K562 (cell line): Measurements from ENCODE around the gene OR5K1. TPM values are rescaled to one million over a fixed set of nuclear protein-coding genes. Genes with fewer than 3 reads are reported as not detected.

Experiments used
- ATAC-seq: fragments of 200-7000 bp; cut with Tn5 transposase; 3 replicates; pipeline ENCODE4 v1.9.1; 2020; ENCODE audit warnings: moderate library complexity
- BruUV-seq: library from RNA; stranded (reverse); fragments of 400-500 nt; replicated peaks from 2 replicates; lab custom pipeline; 2021; lab: Mats Ljungman, UMichigan
- CTCF ChIA-PET: fragments of 300-600 bp; formaldehyde crosslinking; extraction: SDS; loops from one replicate; lab custom pipeline; 2021; ENCODE audit warnings: low intra/inter-chr PET ratio; lab: Yijun Ruan, JAX
- POLR2A ChIA-PET: fragments of 300-600, 350-650 bp; sonication (Branson Sonifier 250); formaldehyde crosslinking; extraction: SDS; loops from one replicate; lab custom pipeline; 2021; ENCODE audit warnings: antibody characterized with exemption, inconsistent platforms; lab: Yijun Ruan, JAX
- DNase-seq, 4 experiments: peaks; one replicate each; pipeline versions ENCODE4 v3.0.0 to v3.0.0-alpha.2; 2011 to 2018; ENCODE audit warnings: low spot score in 3 of 4, mixed read lengths in 3 of 4; ENCODE audit errors: extremely low read depth in 1 of 4
- FAIRE-seq: peaks from 2 replicates; lab custom pipeline; 2011; peaks lifted over from hg19 to GRCh38; lab: Jason Lieb, UNC
- H2AFZ ChIP-seq: 2 replicates; pipeline ENCODE4 v1.6.0; 2011; ENCODE audit warnings: low read depth, low read length, control low read depth, inconsistent platforms
- H3K27ac ChIP-seq: fragments of 200-600 bp; 3 replicates; pipeline ENCODE4 v1.8.0; 2011; ENCODE audit warnings: low read depth, mild to moderate bottlenecking, control low read depth, inconsistent platforms, low read length, moderate library complexity, mixed read lengths; ENCODE audit errors: extremely low read depth
- H3K27me3 ChIP-seq, 2 experiments: fragments of 300-600 bp in 1 of 2; 2 replicates in 1 of 2; 3 replicates in 1 of 2; pipeline versions ENCODE4 v1.6.0 to v1.8.0; 2011; ENCODE audit warnings: inconsistent platforms in 2 of 2, low read length in 2 of 2, mild to moderate bottlenecking in 1 of 2, mixed read lengths in 1 of 2, moderate library complexity in 1 of 2; ENCODE audit not compliant: control insufficient read depth in 2 of 2, insufficient read depth in 2 of 2
- H3K36me3 ChIP-seq: fragments of 300-600 bp; 3 replicates; pipeline ENCODE4 v1.8.0; 2011; ENCODE audit warnings: mild to moderate bottlenecking, low read length, inconsistent platforms; ENCODE audit not compliant: control insufficient read depth, insufficient read depth
- H3K4me1 ChIP-seq, 2 experiments: fragments of 200-600 bp in 1 of 2; replicated peaks in 1 of 2; 2 replicates in 1 of 2; 3 replicates in 1 of 2; pipeline versions ENCODE4 v1.5.1 to v1.8.0; 2011; ENCODE audit warnings: inconsistent platforms in 2 of 2, low read length in 2 of 2, mild to moderate bottlenecking in 1 of 2, mixed read lengths in 1 of 2, moderate library complexity in 1 of 2; ENCODE audit not compliant: control insufficient read depth in 2 of 2, insufficient read depth in 2 of 2
- H3K4me2 ChIP-seq: 2 replicates; pipeline ENCODE4 v1.6.1; 2011; ENCODE audit warnings: low read length, control low read depth, inconsistent platforms, mixed read lengths; ENCODE audit not compliant: insufficient read depth
- H3K4me3 ChIP-seq: fragments of 200-600 bp; sonication (generic), shearing (Covaris generic); 2 replicates; pipeline ENCODE4 v1.5.1; 2016; ENCODE audit warnings: control low read depth, inconsistent platforms
- H3K79me2 ChIP-seq: fragments of 200-600 bp; 3 replicates; pipeline ENCODE4 v1.8.0; 2011; ENCODE audit warnings: low read length, inconsistent platforms; ENCODE audit not compliant: control insufficient read depth, insufficient read depth
- H3K9ac ChIP-seq, 2 experiments: 2 replicates each; pipeline versions ENCODE4 v1.6.0 to v1.6.1; 2011; ENCODE audit warnings: low read depth in 2 of 2, low read length in 2 of 2, control low read depth in 1 of 2, inconsistent platforms in 1 of 2, mild to moderate bottlenecking in 1 of 2, mixed read lengths in 1 of 2; ENCODE audit not compliant: insufficient read depth in 1 of 2
- H3K9me1 ChIP-seq: one replicate; pipeline ENCODE4 v1.6.0; 2011; ENCODE audit warnings: inconsistent platforms, mild to moderate bottlenecking, low read length, moderate library complexity; ENCODE audit not compliant: control insufficient read depth, insufficient read depth
- H3K9me3 ChIP-seq: replicated peaks from 2 replicates; pipeline ENCODE4 v1.5.1; 2011; ENCODE audit warnings: low read depth, low read length, inconsistent platforms; ENCODE audit not compliant: control insufficient read depth, insufficient read depth
- H4K20me1 ChIP-seq: replicated peaks from 2 replicates; pipeline ENCODE4 v1.6.1; 2011; ENCODE audit warnings: low read length, inconsistent platforms, mixed read lengths; ENCODE audit not compliant: control insufficient read depth, insufficient read depth
- ARNT ChIP-seq, 2 experiments: fragments of 450-650 bp; IDR thresholded peaks; 2 replicates each; pipeline ENCODE4 v1.6.1; 2016; ENCODE audit warnings: mild to moderate bottlenecking in 1 of 2
- BRD9 ChIP-seq: fragments of 450-650 bp; IDR thresholded peaks from 2 replicates; pipeline ENCODE4 v1.6.1; 2018; ENCODE audit warnings: low read depth; ENCODE audit not compliant: partially characterized antibody
- CBX5 ChIP-seq: IDR thresholded peaks from 2 replicates; pipeline ENCODE4 v1.6.1; 2014; ENCODE audit warnings: low read depth, borderline replicate concordance
- PREB ChIP-seq: sonication (generic); formaldehyde crosslinking; IDR thresholded peaks from 2 replicates; pipeline ENCODE4 v1.8.1; 2023; ENCODE audit warnings: mild to moderate bottlenecking, missing genetic modification reagents
- TGIF2 ChIP-seq: sonication (generic); formaldehyde crosslinking; IDR thresholded peaks from 2 replicates; pipeline ENCODE4 v1.8.1; 2022; ENCODE audit warnings: mild to moderate bottlenecking, missing genetic modification reagents, moderate library complexity
- ZNF668 ChIP-seq: fragments of 250-450 bp; sonication (Bioruptor Pico); IDR thresholded peaks from 2 replicates; pipeline ENCODE4 v1.8.0; 2022; ENCODE audit warnings: mild to moderate bottlenecking, inconsistent platforms
- ZNF699 ChIP-seq: fragments of 250-450 bp; sonication (Bioruptor Pico); IDR thresholded peaks from 2 replicates; pipeline ENCODE4 v1.8.0; 2021; ENCODE audit warnings: mild to moderate bottlenecking, moderate library complexity; ENCODE audit not compliant: insufficient replicate concordance
- in situ Hi-C: fragments of 300-500 bp; cut with MboI; formaldehyde crosslinking; loops from 4 replicates; pipeline ENCODE4 v1.15.0; 2018; ENCODE audit warnings: inconsistent platforms, mixed read lengths
- intact Hi-C: fragments of 100-400 bp; cut with micrococcal nuclease; formaldehyde crosslinking; loops from 2 replicates; pipeline ENCODE4 v1.14.2; 2022
- polyA plus RNA-seq, 8 experiments: library from polyadenylated mRNA; depleted of rRNA in 4 of 8; stranded (reverse) in 5 of 8; unstranded in 3 of 8; fragments of >200 nt; fragmentation: Nextera tagmentation in 2 of 8; fragmentation: Illumina TruSeq in 1 of 8; extraction: Ambion mirVana in 2 of 8; extraction: Trizol in 1 of 8; gene quantifications; 2 replicates each; pipeline versions ENCODE4 v1.2.1 to v1.2.3, GENCODE V29; 2011 to 2014; ENCODE audit warnings: inconsistent platforms in 1 of 8, missing spikeins in 1 of 8
- total RNA-seq, 7 experiments: library from RNA; depleted of rRNA in 6 of 7; stranded (reverse); fragments of >200 nt in 6 of 7; fragmentation: Illumina TruSeq in 2 of 7; extraction: Trizol in 2 of 7; gene quantifications; 2 replicates each; pipeline versions ENCODE4 v1.2.1 to v1.2.3, GENCODE V29; 2011 to 2021; ENCODE audit warnings: low replicate concordance in 1 of 7

The OR5K1 gene
- total and polyA plus RNA-seq, 9 of the 15 experiments (the other 6 are each of a cell fraction or from before 2014, with no cell fraction given): not detected

GRCh38 chr3:98434412-98434811 lies 28.6 kb upstream of the OR5K1 start (continued):
- TF ChIP-seq PREB (CRISPR knock-in tag) (no peak), CBX5 (no peak), BRD9 (no peak), ZNF668 (CRISPR knock-in tag) (no peak), ZNF699 (CRISPR knock-in tag) (no peak)

GRCh38 chr3:98440283-98440682 lies 22.7 kb upstream of the OR5K1 start:
- no peak overlapping the region for H3K4me3 ChIP-seq
- in situ Hi-C loops: no loop called here
- no peaks in the 10 kb centered on the region for H3K9me3 ChIP-seq
- H2AFZ ChIP-seq: no peak overlapping the region
- CTCF ChIA-PET: no interaction called here
- H3K9me1 ChIP-seq: no peaks in the 10 kb centered on the region
- no TSS peak for BruUV-seq
- H3K4me1 ChIP-seq: no peaks in the 10 kb centered on the region
- DNase-seq (no peak), ATAC-seq (no peak), FAIRE-seq (no peak)
- H3K36me3 ChIP-seq: no peaks in the 10 kb centered on the region
- TF ChIP-seq TGIF2 (CRISPR knock-in tag) (no peak), ARNT (IDR thresholded peaks at IDR 0.05) (no peak)
- no peak overlapping the region for H3K27ac ChIP-seq
- POLR2A ChIA-PET: no interaction called here
- no peaks in the 10 kb centered on the region for H3K79me2 ChIP-seq
- H4K20me1 ChIP-seq: no peaks in the 10 kb centered on the region
- intact Hi-C loops: no loop called here
- no peak overlapping the region for H3K4me2 ChIP-seq
- H3K9ac ChIP-seq: no peak overlapping the region
- H3K27me3 ChIP-seq: no peaks in the 10 kb centered on the region
